Measurements from ENCODE around the gene BICD2.

The BICD2 gene

GRCh38 chr9:92715488-92716231, 49.0 kb downstream of the BICD2 start:
- DNase-seq (ENCODE audit: low read depth, low spot score): no peak
- H3K4me3 ChIP-seq (ENCODE audit: low read depth, low read length): no peak overlapping the region
- no peak for TF ChIP-seq CTCF (IDR thresholded peaks at IDR 0.05; ENCODE audit: low read depth, low read length)
- in situ Hi-C loops (cut with HindIII; ENCODE audit: low sequenced_read_pairs): no loop called here

GRCh38 chr9:92714787-92715487, 49.7 kb downstream of the BICD2 start:
- no peak overlapping the region for H3K4me3 ChIP-seq (ENCODE audit: low read depth, low read length)
- TF ChIP-seq CTCF (IDR thresholded peaks at IDR 0.05; ENCODE audit: low read depth, low read length): no peak
- DNase-seq (ENCODE audit: low read depth, low spot score): no peak
- in situ Hi-C loops (cut with HindIII; ENCODE audit: low sequenced_read_pairs): no loop called here

GRCh38 chr9:92714016-92714415, 50.6 kb downstream of the BICD2 start:
- in situ Hi-C loops (cut with HindIII; ENCODE audit: low sequenced_read_pairs): no loop called here
- no peak for TF ChIP-seq CTCF (IDR thresholded peaks at IDR 0.05; ENCODE audit: low read depth, low read length)
- no peak overlapping the region for H3K4me3 ChIP-seq (ENCODE audit: low read depth, low read length)
- DNase-seq (ENCODE audit: low read depth, low spot score): no peak

- no peak for TF ChIP-seq CTCF (IDR thresholded peaks at IDR 0.05; ENCODE audit: low read depth, low read length)
- DNase-seq (ENCODE audit: low read depth, low spot score): no peak
- in situ Hi-C loops (cut with HindIII; ENCODE audit: low sequenced_read_pairs): no loop called here
- no peak overlapping the region for H3K4me3 ChIP-seq (ENCODE audit: low read depth, low read length)
Measured at GRCh38 chr9:92713528-92713927, 51.1 kb downstream of the BICD2 start.

- no peak for TF ChIP-seq CTCF (IDR thresholded peaks at IDR 0.05; ENCODE audit: low read depth, low read length)
- no peak overlapping the region for H3K4me3 ChIP-seq (ENCODE audit: low read depth, low read length)
- no peak for DNase-seq (ENCODE audit: low read depth, low spot score)
- in situ Hi-C loops (cut with HindIII; ENCODE audit: low sequenced_read_pairs): no loop called here
Measured at GRCh38 chr9:92712767-92713166, 51.9 kb downstream of the BICD2 start.

- no peak for TF ChIP-seq CTCF (IDR thresholded peaks at IDR 0.05; ENCODE audit: low read depth, low read length)
- H3K4me3 ChIP-seq (ENCODE audit: low read depth, low read length): no peak overlapping the region
- DNase-seq (ENCODE audit: low read depth, low spot score): no peak
- in situ Hi-C loops (cut with HindIII; ENCODE audit: low sequenced_read_pairs): no loop called here
Measured at GRCh38 chr9:92711844-92712243, 52.8 kb downstream of the BICD2 start.

Data from astrocyte of the spinal cord (primary cell).